HEK293 (cell line): Measurements from ENCODE around the gene TAS2R50.

Experiments used
- CTCF ChIA-PET: fragments of 350-600 bp; formaldehyde crosslinking; extraction: SDS; loops from one replicate; lab custom pipeline; 2021; ENCODE audit warnings: antibody characterized with exemption; lab: Yijun Ruan, JAX
- POLR2A ChIA-PET: fragments of 300-600 bp; formaldehyde crosslinking; extraction: SDS; loops from one replicate; lab custom pipeline; 2020; ENCODE audit warnings: antibody characterized with exemption, inconsistent platforms; lab: Yijun Ruan, JAX
- H3K27ac ChIP-seq: fragments of 200-500 bp; sonication (Bioruptor generic); 2 replicates; pipeline ENCODE4 v1.5.1; 2014; ENCODE audit warnings: low read depth, low read length, control low read depth, inconsistent platforms; ENCODE audit errors: extremely low read depth
- H3K36me3 ChIP-seq, 2 experiments: fragments of 200-500 bp in 1 of 2; sonication (Bioruptor generic) in 1 of 2; 1 replicate in 1 of 2; 2 replicates in 1 of 2; pipeline ENCODE4 v1.5.1; 2014 to 2017; ENCODE audit warnings: inconsistent platforms in 2 of 2, low read length in 2 of 2; ENCODE audit not compliant: control insufficient read depth in 2 of 2, insufficient read depth in 1 of 2
- H3K4me1 ChIP-seq: fragments of 200-500 bp; sonication (Bioruptor generic); 2 replicates; pipeline ENCODE4 v1.5.1; 2014; ENCODE audit warnings: mild to moderate bottlenecking, low read length, inconsistent platforms; ENCODE audit not compliant: control insufficient read depth, insufficient read depth
- H3K4me3 ChIP-seq: 2 replicates; pipeline ENCODE4 v1.5.1; 2011; ENCODE audit warnings: low read depth, mild to moderate bottlenecking, control low read depth, low read length, moderate library complexity
- H3K9me3 ChIP-seq: fragments of 200-500 bp; sonication (Bioruptor generic); 2 replicates; pipeline ENCODE4 v1.5.1; 2014; ENCODE audit warnings: low read depth, low read length, inconsistent platforms; ENCODE audit not compliant: control insufficient read depth, insufficient read depth
- MEIS1 ChIP-seq: sonication (generic); formaldehyde crosslinking; IDR thresholded peaks from 2 replicates; pipeline ENCODE4 v1.8.1; 2022; ENCODE audit warnings: missing genetic modification reagents, mild to moderate bottlenecking, borderline replicate concordance
- ZBTB21 ChIP-seq: fragments of 450-650 bp; formaldehyde crosslinking; IDR thresholded peaks from 2 replicates; pipeline ENCODE4 v1.5.1; 2017; ENCODE audit warnings: missing biosample characterization, missing genetic modification characterization
- ZIC2 ChIP-seq: fragments of 450-650 bp; formaldehyde crosslinking; IDR thresholded peaks from 2 replicates; pipeline ENCODE4 v1.5.1; 2016; ENCODE audit warnings: missing biosample characterization, missing genetic modification characterization
- ZNF155 ChIP-seq: fragments of 450-650 bp; formaldehyde crosslinking; IDR thresholded peaks from 2 replicates; pipeline ENCODE4 v1.5.1; 2016; ENCODE audit warnings: missing biosample characterization, missing genetic modification characterization
- ZNF26 ChIP-seq: fragments of 450-650 bp; formaldehyde crosslinking; IDR thresholded peaks from 2 replicates; pipeline ENCODE4 v1.5.1; 2016; ENCODE audit warnings: missing biosample characterization, missing genetic modification characterization
- ZNF391 ChIP-seq: fragments of 450-650 bp; formaldehyde crosslinking; IDR thresholded peaks from 2 replicates; pipeline ENCODE4 v1.5.1; 2016; ENCODE audit warnings: low read depth, missing biosample characterization, missing genetic modification characterization, borderline replicate concordance
- ZNF529 ChIP-seq: fragments of 450-650 bp; formaldehyde crosslinking; IDR thresholded peaks from 2 replicates; pipeline ENCODE4 v1.5.1; 2017; ENCODE audit warnings: missing genetic modification characterization, missing biosample characterization; ENCODE audit not compliant: insufficient replicate concordance
- ZNF549 ChIP-seq: fragments of 450-650 bp; IDR thresholded peaks from 2 replicates; pipeline ENCODE4 v1.5.1; 2018; ENCODE audit warnings: missing biosample characterization, missing genetic modification characterization, mild to moderate bottlenecking, inconsistent platforms, moderate library complexity
- ZNF560 ChIP-seq: fragments of 450-650 bp; formaldehyde crosslinking; IDR thresholded peaks from 2 replicates; pipeline ENCODE4 v1.5.1; 2017; ENCODE audit warnings: missing biosample characterization, missing genetic modification characterization, borderline replicate concordance
- ZNF600 ChIP-seq: fragments of 450-650 bp; formaldehyde crosslinking; IDR thresholded peaks from 2 replicates; pipeline ENCODE4 v1.5.1; 2016; ENCODE audit warnings: missing biosample characterization, missing genetic modification characterization
- ZNF664 ChIP-seq: fragments of 450-650 bp; formaldehyde crosslinking; IDR thresholded peaks from 2 replicates; pipeline ENCODE4 v1.5.1; 2016; ENCODE audit warnings: missing biosample characterization, missing genetic modification characterization
- ZXDB ChIP-seq: fragments of 450-650 bp; formaldehyde crosslinking; IDR thresholded peaks from 2 replicates; pipeline ENCODE4 v1.5.1; 2016; ENCODE audit warnings: missing biosample characterization, missing genetic modification characterization
- TF ChIP-seq, protein P1 (sequence below): fragments of 450-650 bp; formaldehyde crosslinking; IDR thresholded peaks from 2 replicates; pipeline ENCODE4 v1.5.1; 2017; ENCODE audit warnings: missing biosample characterization, missing genetic modification characterization
- TF ChIP-seq, protein P2 (sequence below): fragments of 450-650 bp; formaldehyde crosslinking; IDR thresholded peaks from 2 replicates; pipeline ENCODE4 v1.5.1; 2016; ENCODE audit warnings: missing biosample characterization, missing genetic modification characterization
- TF ChIP-seq, protein P3 (sequence below): fragments of 450-650 bp; formaldehyde crosslinking; IDR thresholded peaks from 2 replicates; pipeline ENCODE4 v1.5.1; 2017; ENCODE audit warnings: missing biosample characterization, missing genetic modification characterization
- TF ChIP-seq, protein P4 (sequence below): fragments of 450-650 bp; formaldehyde crosslinking; IDR thresholded peaks from 2 replicates; pipeline ENCODE4 v1.5.1; 2016; ENCODE audit warnings: missing biosample characterization, missing genetic modification characterization
- TF ChIP-seq, protein P5 (sequence below): fragments of 450-650 bp; IDR thresholded peaks from 2 replicates; pipeline ENCODE4 v1.5.1; 2018; ENCODE audit warnings: missing biosample characterization, missing genetic modification characterization

TAS2R50 gene

DNA sequence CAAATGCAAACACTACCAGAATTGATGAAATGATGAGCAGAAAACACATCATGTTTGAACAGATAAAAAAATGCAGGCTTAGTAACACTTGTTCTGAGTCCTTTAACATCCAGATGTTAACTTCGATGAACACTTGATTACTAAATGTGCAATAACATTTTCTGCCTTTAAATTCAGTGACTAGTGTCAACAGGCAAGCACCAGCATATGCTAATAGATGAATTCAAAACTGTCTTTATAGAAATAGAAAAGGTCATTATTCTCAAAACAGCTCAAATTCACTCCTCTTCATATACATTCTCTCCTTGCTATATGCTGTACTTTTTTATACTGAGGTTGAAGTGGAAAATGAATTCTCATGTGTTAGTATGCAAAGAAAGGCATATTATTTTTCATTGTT lies 35.8 kb upstream of the TAS2R50 start, which contains the start of gene TAS2R19:
Gene TAS2R19, minus strand, starts transcription at position 101 of the 400 bp plus-strand sequence. Its CDS starts 49 bp downstream, at position 52.
- Histone ChIP-seq H3K4me3 (no peak within 1 kb of the TSS), H3K9me3 (no peaks in the 10 kb centered on the region), H3K4me1 (no peaks in the 10 kb centered on the region), H3K36me3 (no peaks in the 10 kb centered on the region; a peak in 1 of 3 replicates), H3K27ac (no peak within 1 kb of the TSS)
- CTCF ChIA-PET, result interaction anchor here (0.9 kb wide), 1 partner anchor 9 kb away, joined by 3 read pairs; no protein-coding TSS in a partner anchor
- POLR2A ChIA-PET, result no interaction called here
- TF ChIP-seq, protein P1, sequence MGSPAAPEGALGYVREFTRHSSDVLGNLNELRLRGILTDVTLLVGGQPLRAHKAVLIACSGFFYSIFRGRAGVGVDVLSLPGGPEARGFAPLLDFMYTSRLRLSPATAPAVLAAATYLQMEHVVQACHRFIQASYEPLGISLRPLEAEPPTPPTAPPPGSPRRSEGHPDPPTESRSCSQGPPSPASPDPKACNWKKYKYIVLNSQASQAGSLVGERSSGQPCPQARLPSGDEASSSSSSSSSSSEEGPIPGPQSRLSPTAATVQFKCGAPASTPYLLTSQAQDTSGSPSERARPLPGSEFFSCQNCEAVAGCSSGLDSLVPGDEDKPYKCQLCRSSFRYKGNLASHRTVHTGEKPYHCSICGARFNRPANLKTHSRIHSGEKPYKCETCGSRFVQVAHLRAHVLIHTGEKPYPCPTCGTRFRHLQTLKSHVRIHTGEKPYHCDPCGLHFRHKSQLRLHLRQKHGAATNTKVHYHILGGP (tag by site-specific recombination), result no peak
- no peak for TF ChIP-seq ZNF549 (tag by site-specific recombination)
- TF ChIP-seq, protein P2, sequence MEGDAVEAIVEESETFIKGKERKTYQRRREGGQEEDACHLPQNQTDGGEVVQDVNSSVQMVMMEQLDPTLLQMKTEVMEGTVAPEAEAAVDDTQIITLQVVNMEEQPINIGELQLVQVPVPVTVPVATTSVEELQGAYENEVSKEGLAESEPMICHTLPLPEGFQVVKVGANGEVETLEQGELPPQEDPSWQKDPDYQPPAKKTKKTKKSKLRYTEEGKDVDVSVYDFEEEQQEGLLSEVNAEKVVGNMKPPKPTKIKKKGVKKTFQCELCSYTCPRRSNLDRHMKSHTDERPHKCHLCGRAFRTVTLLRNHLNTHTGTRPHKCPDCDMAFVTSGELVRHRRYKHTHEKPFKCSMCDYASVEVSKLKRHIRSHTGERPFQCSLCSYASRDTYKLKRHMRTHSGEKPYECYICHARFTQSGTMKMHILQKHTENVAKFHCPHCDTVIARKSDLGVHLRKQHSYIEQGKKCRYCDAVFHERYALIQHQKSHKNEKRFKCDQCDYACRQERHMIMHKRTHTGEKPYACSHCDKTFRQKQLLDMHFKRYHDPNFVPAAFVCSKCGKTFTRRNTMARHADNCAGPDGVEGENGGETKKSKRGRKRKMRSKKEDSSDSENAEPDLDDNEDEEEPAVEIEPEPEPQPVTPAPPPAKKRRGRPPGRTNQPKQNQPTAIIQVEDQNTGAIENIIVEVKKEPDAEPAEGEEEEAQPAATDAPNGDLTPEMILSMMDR (tag by site-specific recombination), result no peak
- TF ChIP-seq, protein P3, sequence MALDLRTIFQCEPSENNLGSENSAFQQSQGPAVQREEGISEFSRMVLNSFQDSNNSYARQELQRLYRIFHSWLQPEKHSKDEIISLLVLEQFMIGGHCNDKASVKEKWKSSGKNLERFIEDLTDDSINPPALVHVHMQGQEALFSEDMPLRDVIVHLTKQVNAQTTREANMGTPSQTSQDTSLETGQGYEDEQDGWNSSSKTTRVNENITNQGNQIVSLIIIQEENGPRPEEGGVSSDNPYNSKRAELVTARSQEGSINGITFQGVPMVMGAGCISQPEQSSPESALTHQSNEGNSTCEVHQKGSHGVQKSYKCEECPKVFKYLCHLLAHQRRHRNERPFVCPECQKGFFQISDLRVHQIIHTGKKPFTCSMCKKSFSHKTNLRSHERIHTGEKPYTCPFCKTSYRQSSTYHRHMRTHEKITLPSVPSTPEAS (tag by site-specific recombination), result no peak
- no peak for TF ChIP-seq ZIC2 (tag by site-specific recombination)
- TF ChIP-seq, protein P4, sequence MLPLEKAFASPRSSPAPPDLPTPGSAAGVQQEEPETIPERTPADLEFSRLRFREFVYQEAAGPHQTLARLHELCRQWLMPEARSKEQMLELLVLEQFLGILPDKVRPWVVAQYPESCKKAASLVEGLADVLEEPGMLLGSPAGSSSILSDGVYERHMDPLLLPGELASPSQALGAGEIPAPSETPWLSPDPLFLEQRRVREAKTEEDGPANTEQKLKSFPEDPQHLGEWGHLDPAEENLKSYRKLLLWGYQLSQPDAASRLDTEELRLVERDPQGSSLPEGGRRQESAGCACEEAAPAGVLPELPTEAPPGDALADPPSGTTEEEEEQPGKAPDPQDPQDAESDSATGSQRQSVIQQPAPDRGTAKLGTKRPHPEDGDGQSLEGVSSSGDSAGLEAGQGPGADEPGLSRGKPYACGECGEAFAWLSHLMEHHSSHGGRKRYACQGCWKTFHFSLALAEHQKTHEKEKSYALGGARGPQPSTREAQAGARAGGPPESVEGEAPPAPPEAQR (tag by site-specific recombination), result no peak
- TF ChIP-seq MEIS1 (CRISPR knock-in tag), result no peak
- TF ChIP-seq, protein P5, sequence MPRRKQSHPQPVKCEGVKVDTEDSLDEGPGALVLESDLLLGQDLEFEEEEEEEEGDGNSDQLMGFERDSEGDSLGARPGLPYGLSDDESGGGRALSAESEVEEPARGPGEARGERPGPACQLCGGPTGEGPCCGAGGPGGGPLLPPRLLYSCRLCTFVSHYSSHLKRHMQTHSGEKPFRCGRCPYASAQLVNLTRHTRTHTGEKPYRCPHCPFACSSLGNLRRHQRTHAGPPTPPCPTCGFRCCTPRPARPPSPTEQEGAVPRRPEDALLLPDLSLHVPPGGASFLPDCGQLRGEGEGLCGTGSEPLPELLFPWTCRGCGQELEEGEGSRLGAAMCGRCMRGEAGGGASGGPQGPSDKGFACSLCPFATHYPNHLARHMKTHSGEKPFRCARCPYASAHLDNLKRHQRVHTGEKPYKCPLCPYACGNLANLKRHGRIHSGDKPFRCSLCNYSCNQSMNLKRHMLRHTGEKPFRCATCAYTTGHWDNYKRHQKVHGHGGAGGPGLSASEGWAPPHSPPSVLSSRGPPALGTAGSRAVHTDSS (tag by site-specific recombination), result no peak
- TF ChIP-seq ZNF600 (tag by site-specific recombination), result no peak
- TF ChIP-seq ZNF664 (tag by site-specific recombination), result no peak
- no peak for TF ChIP-seq ZXDB (tag by site-specific recombination)
- TF ChIP-seq ZBTB21, result no peak
- TF ChIP-seq ZNF391, result no peak
- TF ChIP-seq ZNF155, result no peak
- no peak for TF ChIP-seq ZNF529 (tag by site-specific recombination)
- no peak for TF ChIP-seq ZNF560 (tag by site-specific recombination)
- no peak for TF ChIP-seq ZNF26 (tag by site-specific recombination)
